A549 (cell line): ENCODE data around the gene VPS35L.

Source experiments
- EP300 ChIP-seq, 2 experiments: fragments of >200 bp; sonication (Bioruptor Twin); formaldehyde crosslinking; IDR thresholded peaks; 2 replicates in 1 of 2; 3 replicates in 1 of 2; pipeline ENCODE4 v1.6.1; 2016 to 2017
- JUN ChIP-seq, 2 experiments: fragments of >200 bp; sonication (Bioruptor Twin); formaldehyde crosslinking; IDR thresholded peaks; 2 replicates in 1 of 2; 3 replicates in 1 of 2; pipeline ENCODE4 v1.6.1; 2016 to 2017
- KDM1A ChIP-seq: fragments of 200-600 bp; sonication (generic); IDR thresholded peaks from 2 replicates; pipeline ENCODE4 v1.6.1; 2016; ENCODE audit warnings: low read depth, mild to moderate bottlenecking
- POLR2A ChIP-seq: IDR thresholded peaks from 2 replicates; pipeline ENCODE4 v1.6.1; 2012; ENCODE audit warnings: mild to moderate bottlenecking, low read length
- RAD21 ChIP-seq, 2 experiments: fragments of >200 bp in 1 of 2; sonication (Bioruptor Twin) in 1 of 2; formaldehyde crosslinking in 1 of 2; IDR thresholded peaks in 1 of 2; conservative IDR thresholded peaks in 1 of 2; 2 replicates in 1 of 2; 3 replicates in 1 of 2; pipeline ENCODE4 v1.6.1; 2012 to 2018; ENCODE audit warnings: inconsistent platforms in 1 of 2
- TF ChIP-seq, protein P1 (sequence below): fragments of >200 bp; sonication (Bioruptor Twin); formaldehyde crosslinking; IDR thresholded peaks from 3 replicates; pipeline ENCODE4 v1.5.1; 2016

DNA sequence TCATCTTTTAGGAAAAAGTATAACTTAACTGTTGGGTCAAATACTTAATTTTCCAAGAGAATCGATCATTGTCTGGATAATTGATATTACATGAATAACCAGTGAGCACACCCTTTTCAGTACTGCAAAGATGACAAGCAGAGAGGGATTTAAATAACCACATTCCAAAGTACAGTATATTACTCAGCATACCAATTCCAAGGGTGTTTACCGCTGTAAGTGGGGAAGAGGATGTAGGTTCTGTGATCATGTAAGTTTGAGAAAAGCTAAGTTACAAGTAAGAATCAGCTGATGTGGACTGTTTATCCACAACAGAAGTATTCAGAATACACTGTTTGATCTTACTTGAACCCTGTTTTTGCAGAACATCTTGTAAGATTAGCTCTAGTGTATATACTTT lies 39.7 kb upstream of the VPS35L start:
- TF ChIP-seq EP300 (IDR thresholded peaks at IDR 0.05): no peak
- no peak for TF ChIP-seq RAD21 (conservative IDR thresholded peaks at IDR 0.05 in 1 of 2, IDR thresholded peaks at IDR 0.05 in 1 of 2)
- no peak for TF ChIP-seq POLR2A
- TF ChIP-seq JUN (IDR thresholded peaks at IDR 0.05): no peak
- TF ChIP-seq KDM1A: no peak
- TF ChIP-seq, protein P1, sequence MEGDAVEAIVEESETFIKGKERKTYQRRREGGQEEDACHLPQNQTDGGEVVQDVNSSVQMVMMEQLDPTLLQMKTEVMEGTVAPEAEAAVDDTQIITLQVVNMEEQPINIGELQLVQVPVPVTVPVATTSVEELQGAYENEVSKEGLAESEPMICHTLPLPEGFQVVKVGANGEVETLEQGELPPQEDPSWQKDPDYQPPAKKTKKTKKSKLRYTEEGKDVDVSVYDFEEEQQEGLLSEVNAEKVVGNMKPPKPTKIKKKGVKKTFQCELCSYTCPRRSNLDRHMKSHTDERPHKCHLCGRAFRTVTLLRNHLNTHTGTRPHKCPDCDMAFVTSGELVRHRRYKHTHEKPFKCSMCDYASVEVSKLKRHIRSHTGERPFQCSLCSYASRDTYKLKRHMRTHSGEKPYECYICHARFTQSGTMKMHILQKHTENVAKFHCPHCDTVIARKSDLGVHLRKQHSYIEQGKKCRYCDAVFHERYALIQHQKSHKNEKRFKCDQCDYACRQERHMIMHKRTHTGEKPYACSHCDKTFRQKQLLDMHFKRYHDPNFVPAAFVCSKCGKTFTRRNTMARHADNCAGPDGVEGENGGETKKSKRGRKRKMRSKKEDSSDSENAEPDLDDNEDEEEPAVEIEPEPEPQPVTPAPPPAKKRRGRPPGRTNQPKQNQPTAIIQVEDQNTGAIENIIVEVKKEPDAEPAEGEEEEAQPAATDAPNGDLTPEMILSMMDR: no peak
